UCSD-AML1 (cell line): ENCODE data around the gene CCDC148.

Experiments
- DNase-seq: peaks from one replicate; lab custom pipeline; 2025; ENCODE audit not compliant: unreplicated experiment; lab: John Stamatoyannopoulos, UW

The CCDC148 gene

DNA sequence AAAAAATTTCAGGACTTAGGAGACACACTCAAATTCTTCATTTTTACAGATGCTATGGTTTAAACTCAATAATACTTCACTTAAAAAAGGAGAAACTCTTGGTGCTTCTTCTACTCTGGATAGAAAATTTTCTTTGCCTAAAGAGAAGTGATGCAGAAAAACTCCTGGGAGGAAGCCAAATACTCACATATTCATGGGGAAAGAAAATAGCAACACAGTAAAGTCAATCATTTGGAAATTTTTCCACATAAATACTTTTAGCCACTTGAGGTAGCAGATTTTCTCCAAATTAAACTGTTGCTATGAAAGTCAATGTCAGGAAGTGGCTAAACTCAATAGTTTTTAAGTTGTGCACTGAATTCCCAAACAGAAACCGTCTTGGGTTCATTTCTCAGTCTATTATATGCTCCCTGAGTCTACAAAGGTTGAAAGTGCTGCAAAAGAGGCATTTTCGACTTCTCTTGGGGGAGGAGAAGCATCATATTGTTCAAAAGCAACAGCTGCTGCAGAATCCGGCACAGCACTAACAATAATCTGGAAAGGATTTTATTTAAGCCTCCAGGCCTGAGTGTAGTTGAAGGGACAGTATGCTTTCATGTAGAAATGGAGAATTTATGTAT, 273.8 kb downstream of the CCDC148 start:
- DNase-seq: no peak

- no peak for DNase-seq
These were observed 275.4 kb downstream of the CCDC148 start for GRCh38 chr2:158181171-158181570.

- DNase-seq: no peak
These were observed 276.9 kb downstream of the CCDC148 start for GRCh38 chr2:158179660-158180059.

- DNase-seq: no peak
These were observed 277.9 kb downstream of the CCDC148 start for GRCh38 chr2:158178646-158179045.

DNA sequence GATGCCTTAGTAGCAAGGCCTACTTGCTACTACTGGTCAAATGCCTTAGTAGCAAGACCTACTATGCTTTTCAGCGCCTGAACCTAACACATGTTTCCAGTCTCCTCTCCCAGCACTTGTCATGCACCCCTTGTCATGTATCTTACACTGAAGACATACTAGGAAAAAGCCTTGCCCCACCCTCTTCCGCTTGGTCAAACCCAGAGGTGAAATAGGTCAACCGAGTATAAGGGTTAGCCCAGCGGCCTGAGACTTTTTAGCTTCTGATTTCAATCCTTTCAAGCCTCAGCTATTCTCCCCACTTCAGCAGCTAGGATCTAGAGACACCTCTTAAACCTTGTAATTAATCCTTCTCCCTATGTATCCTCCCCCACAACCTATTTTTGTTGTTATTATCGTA, 281.6 kb downstream of the CCDC148 start:
- no peak for DNase-seq

DNA sequence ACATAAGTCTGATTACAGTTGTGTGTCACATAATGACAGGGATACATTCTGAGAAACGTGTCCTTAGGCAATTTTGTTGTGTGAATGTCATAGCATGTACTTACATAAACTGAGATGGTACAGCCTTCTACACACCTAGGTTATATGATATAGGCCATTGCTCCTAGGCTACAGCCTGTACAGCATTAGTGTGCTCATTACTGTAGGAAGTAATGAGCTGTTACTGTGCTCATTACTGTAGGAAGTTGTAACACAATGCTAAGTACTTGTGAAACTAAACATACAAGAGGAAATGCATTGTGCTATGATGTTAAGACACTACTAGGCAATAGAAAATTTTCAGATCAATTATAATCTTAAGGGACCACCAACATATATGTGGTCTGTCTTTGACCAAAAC, 282.1 kb downstream of the CCDC148 start:
- no peak for DNase-seq

DNA sequence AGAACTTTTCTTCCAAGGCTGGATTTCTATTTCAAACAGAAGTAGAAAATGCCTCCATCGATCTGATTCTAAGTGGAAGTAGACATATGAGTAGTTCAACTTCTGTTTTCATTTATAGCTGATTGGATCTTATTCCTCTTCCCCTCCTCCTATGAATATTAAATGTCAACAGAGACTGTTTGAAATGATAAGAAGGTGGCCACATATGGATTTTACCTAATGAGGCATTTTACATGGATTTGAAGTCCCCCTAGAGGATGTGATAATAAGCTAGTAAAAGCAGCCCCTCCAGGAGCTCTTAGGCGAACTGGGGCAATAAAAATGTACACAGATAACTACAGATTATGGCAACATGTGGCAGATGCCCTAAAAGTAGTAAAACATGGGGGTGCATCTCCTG, 283.8 kb downstream of the CCDC148 start:
- DNase-seq: no peak

GRCh38 chr2:158154596-158154995, 302.0 kb downstream of the CCDC148 start:
- DNase-seq: no peak

- DNase-seq: no peak
These were observed 303.1 kb downstream of the CCDC148 start for GRCh38 chr2:158153270-158154015.

DNA sequence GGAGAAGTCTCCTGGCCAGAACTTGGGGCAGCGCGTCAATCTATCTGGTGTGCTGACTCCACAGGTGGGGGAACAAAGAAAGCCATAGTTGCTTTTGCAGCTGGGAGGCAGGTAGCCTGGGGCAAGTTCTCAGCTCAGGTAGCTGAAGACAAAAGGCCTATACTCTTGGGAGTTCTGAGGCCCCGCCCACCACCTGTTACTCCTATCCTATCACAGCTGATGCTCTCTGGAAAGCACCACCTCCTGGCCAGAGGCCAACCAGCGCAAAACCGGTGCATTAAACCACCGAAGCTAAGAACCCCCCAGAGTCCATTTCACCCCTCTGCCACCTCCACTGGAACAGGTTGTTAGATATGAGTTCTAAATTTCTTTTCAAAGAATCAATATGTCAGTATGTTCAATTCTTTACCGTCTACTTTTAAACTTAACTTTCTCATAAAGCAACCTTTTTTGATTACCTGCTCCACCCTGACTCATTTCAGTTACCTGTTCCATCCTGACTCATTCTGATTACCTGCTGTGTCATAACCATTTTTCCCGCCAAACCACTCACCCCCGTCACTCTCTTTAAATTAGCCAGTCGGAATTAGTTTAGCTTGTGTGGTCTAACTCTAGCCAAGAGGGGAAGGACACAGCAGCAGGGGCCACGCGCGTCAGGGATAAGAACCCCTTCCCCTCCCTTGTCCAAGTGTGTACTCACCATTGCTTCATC, 311.5 kb downstream of the CCDC148 start:
- DNase-seq: no peak

- no peak for DNase-seq
These were observed 312.7 kb downstream of the CCDC148 start for GRCh38 chr2:158143703-158144360.

GRCh38 chr2:158142568-158143332, 313.8 kb downstream of the CCDC148 start:
- DNase-seq: no peak

DNA sequence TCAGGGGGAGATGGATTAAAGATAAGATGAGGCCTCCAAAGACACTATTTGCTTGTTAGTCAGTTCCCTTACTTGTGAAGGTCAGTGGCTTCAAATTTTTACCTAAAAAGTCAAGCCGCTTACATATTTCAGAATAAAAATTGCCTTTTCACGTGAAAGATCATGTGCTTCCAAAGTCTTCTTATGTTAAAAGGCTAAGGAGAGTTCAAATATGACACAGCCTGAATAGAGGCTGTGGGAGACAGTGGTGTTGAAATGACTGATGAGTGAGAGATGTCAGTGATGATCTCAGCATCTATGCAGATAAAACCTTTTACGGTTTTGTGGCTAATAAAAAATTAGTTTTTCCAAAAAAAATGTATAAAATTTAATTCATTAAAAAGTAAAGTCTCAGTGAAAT, 314.4 kb downstream of the CCDC148 start:
- DNase-seq: no peak

DNA sequence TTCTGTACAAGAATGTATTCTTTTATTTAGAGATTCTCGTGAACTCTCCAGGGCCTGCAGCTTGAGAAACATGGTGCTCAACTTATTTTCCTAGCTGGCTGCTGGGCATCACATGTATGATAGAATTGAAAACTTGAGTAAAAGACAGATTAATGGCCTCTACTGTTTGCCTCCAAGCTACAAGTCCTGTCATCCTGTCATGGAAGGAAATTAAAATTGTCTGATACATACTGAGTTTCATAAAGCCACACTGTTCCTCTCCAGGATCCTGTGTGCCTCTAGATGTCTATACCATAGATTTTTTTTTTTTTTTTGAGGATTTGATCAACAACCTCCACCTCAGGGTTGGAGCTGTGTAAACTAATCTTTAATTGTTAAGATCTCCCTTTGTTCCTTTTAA, 316.4 kb downstream of the CCDC148 start:
- DNase-seq: no peak

GRCh38 chr2:158138255-158138654, 318.3 kb downstream of the CCDC148 start:
- DNase-seq: no peak

GRCh38 chr2:158135096-158135495, 321.5 kb downstream of the CCDC148 start:
- no peak for DNase-seq

DNA sequence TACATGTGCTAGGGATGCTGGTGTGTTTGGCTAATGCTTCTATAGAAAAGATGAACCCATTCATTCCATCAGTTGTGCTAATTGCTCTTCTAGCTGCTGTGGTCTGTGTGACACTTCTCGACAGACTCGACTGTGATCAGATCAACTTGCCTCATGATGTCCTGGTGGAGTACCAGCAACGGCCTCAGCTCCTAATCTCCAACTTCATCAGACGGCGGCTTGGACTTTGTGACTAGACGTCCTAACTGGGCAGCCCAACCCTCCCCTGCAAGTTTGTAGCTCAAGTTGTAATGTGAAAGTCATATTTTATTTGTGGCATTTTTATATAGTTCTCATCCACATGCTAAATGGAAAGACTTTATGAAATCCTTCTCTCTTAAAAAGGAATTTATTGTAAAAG, 321.9 kb downstream of the CCDC148 start:
- DNase-seq: no peak

GRCh38 chr2:158134055-158134454, 322.5 kb downstream of the CCDC148 start:
- DNase-seq: no peak

DNA sequence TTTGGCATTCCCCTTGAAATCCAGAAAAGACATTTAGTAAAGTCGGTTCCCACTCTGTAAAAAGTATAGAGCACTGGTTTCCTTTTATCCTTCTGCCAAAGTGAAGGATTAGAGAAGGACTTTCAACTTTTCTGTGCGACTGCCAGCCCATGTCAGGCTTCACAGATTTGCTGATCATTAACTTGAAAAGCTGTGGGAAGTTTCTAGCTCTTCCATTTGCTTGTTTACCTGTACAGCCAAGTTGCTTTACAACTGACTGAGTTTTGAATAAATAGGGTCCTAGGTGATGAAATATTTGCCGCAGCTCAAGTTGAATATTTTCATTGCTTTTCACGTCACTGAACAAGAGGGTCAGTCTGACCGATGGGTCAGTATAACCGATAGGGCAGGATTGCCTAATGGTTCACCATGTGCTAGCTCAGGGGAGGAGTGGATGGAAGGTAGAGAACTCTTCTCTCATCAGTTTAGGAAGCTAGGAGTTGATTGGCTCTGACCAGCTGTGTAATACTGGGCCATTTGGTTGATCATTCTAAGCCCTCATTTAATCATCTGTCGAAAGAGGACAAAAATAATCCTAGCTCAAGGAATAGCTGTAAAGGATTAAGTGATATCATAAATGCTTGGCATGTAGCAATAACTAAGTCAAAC, 324.5 kb downstream of the CCDC148 start:
- no peak for DNase-seq

DNA sequence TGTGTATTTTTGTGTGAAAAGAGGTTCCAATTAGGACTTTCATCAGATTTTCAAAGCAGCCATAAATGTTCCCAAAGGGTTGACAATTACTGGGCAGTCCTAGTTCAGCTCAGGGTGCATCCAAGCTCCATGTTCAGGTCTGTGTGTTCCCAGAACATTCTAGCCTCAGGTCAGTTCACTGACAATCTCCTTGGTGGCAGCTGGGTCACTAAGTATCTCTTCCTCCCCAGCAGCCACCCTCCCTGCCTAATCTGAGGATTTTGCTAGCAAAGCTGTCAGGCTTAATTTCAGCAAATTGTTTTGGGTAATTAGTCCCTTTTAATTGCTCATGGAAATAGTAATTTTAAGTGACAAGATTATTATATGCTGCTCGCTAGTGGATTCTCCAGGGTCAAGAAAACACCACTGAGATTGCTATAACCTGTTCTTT, 325.1 kb downstream of the CCDC148 start:
- no peak for DNase-seq
